T-helper 2 cell (primary cell): ENCODE results near the gene DKK2.
"Not testable (repeated sequence)": the region's sequence is repeated elsewhere in the genome, so short reads cannot be mapped to it uniquely, and the experiment has no call there.

Experiments
- DNase-seq, 5 experiments: peaks; one replicate each; pipeline versions ENCODE4 v3.0.0 to v3.0.0-alpha.2; 2012 to 2022

The DKK2 gene

GRCh38 chr4:107011312-107011711, 24.8 kb downstream of the DKK2 start:
- no peak for DNase-seq

DNA sequence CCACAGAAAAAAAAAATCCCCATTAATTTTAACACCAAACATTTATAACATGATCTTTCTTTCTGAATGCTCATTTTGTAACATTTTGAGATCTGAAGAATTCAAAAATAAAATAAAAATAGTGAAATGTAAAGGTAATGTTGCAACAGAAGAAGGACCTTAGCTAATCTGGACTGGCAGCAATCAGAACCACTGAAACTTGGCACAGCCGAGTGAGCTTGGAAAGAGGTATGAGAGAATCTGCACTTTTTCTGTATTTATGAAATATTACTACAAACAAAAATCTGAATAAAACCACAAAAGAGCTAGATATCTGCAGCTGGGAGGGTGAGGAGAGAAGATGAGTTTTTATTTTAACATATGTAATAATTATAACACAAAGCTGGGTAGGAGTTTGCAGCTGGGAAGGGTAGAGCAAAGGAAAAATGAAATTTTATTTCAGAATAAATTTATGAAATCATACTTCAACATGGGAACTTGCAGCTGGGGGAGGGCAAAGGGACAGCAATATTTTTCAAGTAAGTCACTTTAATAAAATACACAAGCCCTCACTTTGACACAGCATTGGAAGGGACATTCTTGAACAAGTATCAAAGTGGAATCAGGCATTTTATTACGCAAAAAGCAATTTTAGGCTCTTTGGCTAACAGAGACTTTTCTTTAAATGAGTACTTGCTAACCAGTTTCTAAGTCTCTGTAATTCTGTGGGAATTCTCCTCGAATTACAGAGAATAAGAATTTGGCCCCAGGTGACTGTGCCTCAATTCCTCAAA, 26.7 kb downstream of the DKK2 start:
- no peak for DNase-seq

DNA sequence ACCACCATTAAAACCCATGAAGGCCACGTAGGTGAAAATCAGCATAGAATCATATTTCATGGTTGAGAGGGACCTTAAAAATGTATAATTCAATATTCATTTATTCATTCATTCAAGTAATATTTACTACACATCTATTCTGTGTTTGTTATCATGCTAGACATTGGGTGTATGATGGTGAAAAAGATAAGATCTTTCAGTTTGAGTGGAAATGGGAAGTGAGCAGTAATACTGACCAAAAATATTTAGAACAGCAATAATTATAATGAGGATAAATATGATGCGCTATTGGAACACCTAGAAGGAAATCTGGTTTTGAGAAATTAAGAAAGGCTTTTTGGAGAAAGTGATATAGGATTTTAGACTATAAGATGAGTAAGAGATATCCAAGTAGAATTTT, 28.0 kb downstream of the DKK2 start:
- DNase-seq = no peak

- DNase-seq = no peak
Observed at GRCh38 chr4:107006218-107006617, 29.9 kb downstream of the DKK2 start.

- DNase-seq = no peak
Observed at GRCh38 chr4:106996490-106996889, 39.6 kb downstream of the DKK2 start.

DNA sequence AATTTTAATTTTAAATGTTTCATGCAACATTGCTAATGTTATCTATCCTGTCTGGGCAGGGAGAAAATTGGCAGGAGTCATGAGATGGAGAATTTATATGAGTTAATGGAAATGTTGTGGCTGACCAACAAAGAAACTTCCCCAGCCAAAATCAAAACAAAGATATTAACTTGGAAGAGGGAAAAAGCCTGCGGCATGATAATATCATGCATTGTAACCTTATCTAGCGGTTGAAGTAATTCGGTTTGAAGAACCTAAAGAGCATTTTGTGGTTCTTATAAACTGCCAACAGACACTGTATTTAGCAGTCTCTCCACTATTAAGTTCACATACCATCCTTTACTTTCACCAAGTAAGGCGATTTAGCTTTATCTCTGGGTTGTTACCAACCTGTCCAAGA, 42.3 kb downstream of the DKK2 start:
- DNase-seq = no peak

GRCh38 chr4:106987311-106987710, 48.8 kb downstream of the DKK2 start:
- no peak for DNase-seq

DNA sequence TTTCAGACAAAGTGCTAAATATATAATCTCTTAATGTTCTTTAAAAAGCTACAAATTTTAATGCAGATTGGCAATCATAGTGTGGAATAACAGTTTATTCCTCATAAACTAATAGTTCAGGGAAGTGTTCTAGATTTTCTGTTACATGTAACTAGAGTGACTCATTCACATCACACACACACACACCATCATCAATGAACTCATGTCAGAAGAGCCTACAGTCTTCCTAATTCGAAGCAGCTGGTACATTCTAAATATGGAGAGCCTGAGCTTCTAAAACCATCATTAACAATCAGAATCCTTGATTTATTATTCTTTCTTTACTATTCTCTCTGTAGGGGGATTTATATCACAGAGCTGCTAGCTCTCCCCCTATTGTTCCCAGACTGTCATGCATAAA, 49.6 kb downstream of the DKK2 start:
- DNase-seq = no peak

- no peak for DNase-seq
Observed at GRCh38 chr4:106985830-106986229, 50.3 kb downstream of the DKK2 start.

- DNase-seq = no peak
Observed at GRCh38 chr4:106982711-106983211, 53.4 kb downstream of the DKK2 start.

GRCh38 chr4:106981431-106981830, 54.7 kb downstream of the DKK2 start:
- no peak for DNase-seq

DNA sequence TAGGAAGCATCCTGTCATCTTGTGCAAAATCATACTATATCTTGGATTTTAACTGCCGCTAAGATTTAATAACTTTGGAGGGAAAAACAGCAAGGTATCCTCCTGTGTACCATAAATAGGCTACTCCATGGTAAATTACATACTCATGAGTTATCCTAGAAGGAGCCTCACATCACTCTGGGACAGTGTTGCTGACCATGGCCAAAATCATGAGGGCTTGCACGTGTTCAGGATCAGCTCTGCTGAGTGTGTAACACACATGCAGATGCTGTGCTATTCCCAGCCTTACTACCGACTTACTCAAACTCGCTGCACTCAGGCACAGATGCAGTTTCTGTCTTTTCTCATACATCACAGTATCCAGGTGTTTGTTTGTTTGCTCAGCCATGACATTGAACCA, 56.6 kb downstream of the DKK2 start:
- no peak for DNase-seq

DNA sequence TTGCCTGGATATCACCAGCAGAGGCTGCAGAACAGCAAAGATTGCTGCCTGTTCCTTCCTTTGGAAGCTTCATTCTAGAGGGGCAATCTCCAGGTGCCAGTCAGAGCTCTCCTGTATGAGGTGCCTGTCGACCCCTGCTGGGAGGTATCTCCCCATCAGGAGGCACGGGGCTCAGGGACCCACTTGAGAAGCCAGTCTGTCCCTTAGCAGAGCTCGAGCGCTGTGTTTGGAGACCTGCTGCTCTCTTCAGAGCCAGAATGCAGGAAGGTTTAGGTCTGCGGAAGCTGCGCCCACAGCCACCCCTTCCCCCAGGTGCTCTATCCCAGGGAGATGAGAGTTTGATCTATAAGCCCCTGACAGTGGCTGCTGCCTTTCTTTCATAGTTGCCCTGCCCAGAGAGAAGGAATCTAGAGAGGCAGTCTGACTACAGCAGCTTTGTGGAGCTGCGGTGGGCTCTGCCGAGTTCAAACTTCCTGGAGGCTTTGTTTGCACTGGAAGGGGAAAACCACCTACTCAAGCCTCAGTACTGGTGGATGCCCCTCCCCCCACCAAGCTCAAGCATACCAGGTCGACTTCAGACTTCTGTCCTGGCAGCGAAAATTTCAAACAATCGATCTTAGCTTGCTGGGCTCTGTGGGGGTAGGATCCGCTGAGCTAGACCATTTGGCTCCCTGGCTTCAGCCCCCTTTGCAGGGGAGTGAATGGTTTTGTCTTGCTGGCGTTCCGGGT, 57.9 kb downstream of the DKK2 start:
- DNase-seq = no peak

GRCh38 chr4:106971636-106972035, 64.5 kb downstream of the DKK2 start:
- DNase-seq = no peak

DNA sequence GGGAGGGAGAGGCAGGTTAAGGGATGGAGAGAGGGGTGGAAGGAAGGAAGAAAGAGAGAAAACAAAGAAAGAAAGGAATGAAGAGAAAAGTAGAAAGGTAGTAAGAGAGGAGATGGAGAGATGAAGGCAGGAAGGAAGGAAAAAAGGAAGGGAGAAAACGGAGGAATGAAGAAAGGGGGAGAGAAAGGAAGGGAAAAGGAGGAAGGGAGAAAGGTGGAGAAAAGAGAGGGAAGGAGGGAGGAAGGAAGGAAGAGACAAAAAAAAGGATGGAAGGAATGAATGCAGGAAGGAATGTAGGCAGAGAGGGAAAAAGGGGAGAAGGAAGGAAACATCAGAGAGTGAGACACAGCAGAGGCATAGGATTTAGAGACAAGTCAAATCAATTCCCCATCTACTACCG, 68.2 kb downstream of the DKK2 start:
- DNase-seq = no peak

DNA sequence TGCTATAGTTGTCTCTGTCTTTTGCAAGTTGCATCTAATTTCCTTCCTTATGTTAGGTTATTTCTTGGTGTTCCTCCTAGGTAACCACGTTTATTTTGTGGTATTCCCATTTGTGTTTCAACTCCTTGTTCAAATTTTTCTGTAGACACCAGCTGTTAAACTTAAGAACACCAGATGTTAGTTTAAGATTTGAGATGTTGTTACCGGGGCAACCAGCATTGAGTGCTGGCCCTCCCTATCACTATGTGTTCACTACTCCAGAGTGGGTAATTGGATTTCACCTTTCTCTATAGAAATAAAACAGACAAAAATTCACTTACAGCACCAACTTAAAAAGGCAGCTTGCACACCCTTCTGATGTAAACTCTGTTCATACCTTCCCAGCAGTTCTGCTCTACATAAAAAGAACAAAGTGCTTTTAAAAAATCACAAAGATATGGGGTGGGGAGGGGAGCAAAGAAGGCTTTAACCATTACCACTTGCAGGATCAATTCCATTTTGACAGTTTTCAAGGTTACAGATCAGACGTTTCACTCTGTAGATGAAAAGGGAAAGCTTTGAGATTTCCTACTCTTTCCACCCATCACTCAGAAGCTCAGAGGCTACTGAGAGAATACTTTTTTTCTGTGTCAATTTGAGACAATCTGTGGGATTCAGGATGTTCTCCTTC, 82.9 kb downstream of the DKK2 start:
- DNase-seq = no peak

DNA sequence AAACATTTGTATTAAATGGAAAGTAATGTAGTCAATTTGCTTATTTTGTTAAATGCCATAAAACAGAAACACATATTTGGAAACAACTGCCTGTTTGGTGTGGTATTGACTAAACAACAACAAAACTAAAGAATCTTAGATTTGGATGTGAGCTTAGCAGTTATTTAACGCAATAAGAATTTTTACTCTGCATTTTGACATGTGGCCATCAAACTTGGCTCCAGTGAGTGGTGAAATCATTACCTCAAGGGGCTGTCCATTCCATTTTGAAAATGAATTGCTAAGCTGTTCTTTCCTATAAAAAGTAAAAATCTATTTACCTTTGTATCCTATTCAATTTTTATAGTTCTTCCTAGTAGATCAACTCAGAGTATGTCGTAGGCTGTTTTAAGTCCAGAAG, 84.2 kb downstream of the DKK2 start:
- no peak for DNase-seq

DNA sequence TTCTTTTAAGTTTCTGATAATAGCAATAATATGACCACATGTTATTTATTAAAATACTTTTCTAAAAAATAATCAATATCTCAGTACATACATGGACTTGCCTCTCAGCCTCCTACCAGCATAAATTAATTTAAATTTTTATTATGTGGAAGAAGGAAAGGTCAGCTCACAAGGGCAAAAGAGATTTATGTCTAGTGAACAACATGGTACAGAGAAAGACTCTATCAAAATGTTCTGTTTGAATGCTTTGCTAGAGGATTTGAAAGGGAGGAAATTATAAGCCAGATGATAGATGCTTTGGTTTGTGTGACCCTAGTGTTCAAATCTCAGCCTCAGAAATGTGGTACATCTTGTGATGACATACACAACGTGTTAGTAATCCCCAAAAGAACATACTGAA, 94.3 kb downstream of the DKK2 start:
- DNase-seq = no peak

GRCh38 chr4:106930522-106930921, 105.6 kb downstream of the DKK2 start:
- no peak for DNase-seq

- DNase-seq = no peak
Observed at GRCh38 chr4:106929248-106929647, 106.9 kb downstream of the DKK2 start.

DNA sequence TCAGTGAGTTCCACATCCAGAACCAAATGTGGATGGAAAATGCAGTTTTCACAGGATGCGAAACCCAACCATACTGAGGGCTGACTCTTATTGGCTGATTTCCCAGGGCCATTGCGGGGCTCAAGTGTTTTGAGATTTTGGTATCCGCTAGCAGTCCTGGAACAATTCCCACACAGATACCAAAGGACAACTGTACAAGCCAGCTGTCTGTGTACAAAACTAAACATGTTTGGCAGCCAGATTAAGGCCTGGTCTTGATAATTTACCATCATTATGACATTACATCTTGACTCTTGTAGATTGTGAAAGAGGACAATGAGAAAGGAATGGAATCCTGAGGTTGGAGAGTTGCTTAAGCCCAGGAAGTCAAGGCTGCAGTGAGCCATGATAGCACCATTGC, 121.9 kb downstream of the DKK2 start:
- DNase-seq = no peak

GRCh38 chr4:106909486-106910188, 126.5 kb downstream of the DKK2 start:
- DNase-seq = no peak

- DNase-seq = not testable (repeated sequence)
Observed at GRCh38 chr4:106908049-106908448, 128.1 kb downstream of the DKK2 start.
